PFSK-1 (cell line): ENCODE results near the gene MCRS1.

ENCODE experiments used
- FOXP2 ChIP-seq: optimal IDR thresholded peaks from 2 replicates; pipeline ENCODE3; 2011; ENCODE audit warnings: borderline replicate concordance, control low read depth, inconsistent platforms; ENCODE audit not compliant: insufficient read depth; ENCODE audit errors: extremely low read length, extremely low read depth
- POLR2AphosphoS5 ChIP-seq: IDR thresholded peaks from 2 replicates; pipeline ENCODE4 v1.6.1; 2012; ENCODE audit warnings: low read depth, mild to moderate bottlenecking, control low read depth, low read length, moderate library complexity
- SIN3A ChIP-seq: IDR thresholded peaks from 2 replicates; pipeline ENCODE4 v1.6.1; 2012; ENCODE audit warnings: mild to moderate bottlenecking, low read length, moderate library complexity, borderline replicate concordance; ENCODE audit not compliant: insufficient read depth
- TAF1 ChIP-seq: IDR thresholded peaks from 2 replicates; pipeline ENCODE4 v1.6.1; 2012; ENCODE audit warnings: low read length, control low read depth, borderline replicate concordance; ENCODE audit not compliant: insufficient read depth
- TF ChIP-seq, protein P1 (sequence below), 2 experiments: IDR thresholded peaks; 2 replicates each; pipeline versions ENCODE4 v1.6.1 to v1.8.0; 2011 to 2012; ENCODE audit warnings: low read depth in 2 of 2, low read length in 2 of 2, control low read depth in 1 of 2, inconsistent platforms in 1 of 2, mild to moderate bottlenecking in 1 of 2, moderate library complexity in 1 of 2; ENCODE audit not compliant: insufficient read depth in 1 of 2

Gene MCRS1

DNA sequence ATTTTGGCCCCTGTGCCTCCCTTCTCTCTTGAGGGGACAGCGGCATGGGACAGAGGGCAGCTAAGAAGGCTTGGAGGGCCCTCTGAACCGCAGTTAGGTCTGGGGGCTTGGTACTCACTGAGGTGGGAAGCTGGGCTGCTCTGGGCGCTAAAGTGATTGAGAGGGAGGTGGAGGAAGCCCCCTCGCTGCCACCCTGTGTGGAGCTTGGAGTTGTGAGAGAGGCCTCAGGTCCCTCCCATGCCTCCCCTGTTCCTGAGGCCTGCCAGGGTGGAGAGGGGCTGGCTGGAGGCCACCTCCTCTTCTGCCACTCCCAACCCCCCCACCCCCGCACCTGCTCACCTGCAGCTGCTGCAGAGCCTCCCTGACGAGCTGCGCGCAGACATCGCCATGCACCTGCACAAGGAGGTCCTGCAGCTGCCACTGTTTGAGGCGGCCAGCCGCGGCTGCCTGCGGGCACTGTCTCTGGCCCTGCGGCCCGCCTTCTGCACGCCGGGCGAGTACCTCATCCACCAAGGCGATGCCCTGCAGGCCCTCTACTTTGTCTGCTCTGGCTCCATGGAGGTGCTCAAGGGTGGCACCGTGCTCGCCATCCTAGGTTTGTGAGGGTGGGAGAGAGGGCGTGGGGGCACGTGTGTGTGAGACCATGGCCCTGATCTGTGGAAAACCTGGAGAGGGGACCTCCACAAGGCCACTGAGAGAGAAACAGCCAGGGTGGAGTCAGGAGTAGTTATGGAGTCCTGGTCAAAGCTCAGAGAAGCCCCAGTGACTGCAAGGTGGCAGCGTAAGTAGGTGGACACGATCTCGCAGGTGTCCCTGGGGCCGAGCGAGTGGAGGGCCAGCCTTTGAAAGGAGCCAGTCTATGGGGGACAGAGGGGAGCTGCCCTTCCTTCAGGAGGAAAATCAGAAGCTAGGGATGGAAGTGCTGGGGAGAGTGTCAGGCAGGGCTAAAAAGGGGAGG is 17.9 kb downstream of the MCRS1 start:
- no peak for TF ChIP-seq POLR2AphosphoS5
- TF ChIP-seq TAF1, result no peak
- TF ChIP-seq, protein P1, sequence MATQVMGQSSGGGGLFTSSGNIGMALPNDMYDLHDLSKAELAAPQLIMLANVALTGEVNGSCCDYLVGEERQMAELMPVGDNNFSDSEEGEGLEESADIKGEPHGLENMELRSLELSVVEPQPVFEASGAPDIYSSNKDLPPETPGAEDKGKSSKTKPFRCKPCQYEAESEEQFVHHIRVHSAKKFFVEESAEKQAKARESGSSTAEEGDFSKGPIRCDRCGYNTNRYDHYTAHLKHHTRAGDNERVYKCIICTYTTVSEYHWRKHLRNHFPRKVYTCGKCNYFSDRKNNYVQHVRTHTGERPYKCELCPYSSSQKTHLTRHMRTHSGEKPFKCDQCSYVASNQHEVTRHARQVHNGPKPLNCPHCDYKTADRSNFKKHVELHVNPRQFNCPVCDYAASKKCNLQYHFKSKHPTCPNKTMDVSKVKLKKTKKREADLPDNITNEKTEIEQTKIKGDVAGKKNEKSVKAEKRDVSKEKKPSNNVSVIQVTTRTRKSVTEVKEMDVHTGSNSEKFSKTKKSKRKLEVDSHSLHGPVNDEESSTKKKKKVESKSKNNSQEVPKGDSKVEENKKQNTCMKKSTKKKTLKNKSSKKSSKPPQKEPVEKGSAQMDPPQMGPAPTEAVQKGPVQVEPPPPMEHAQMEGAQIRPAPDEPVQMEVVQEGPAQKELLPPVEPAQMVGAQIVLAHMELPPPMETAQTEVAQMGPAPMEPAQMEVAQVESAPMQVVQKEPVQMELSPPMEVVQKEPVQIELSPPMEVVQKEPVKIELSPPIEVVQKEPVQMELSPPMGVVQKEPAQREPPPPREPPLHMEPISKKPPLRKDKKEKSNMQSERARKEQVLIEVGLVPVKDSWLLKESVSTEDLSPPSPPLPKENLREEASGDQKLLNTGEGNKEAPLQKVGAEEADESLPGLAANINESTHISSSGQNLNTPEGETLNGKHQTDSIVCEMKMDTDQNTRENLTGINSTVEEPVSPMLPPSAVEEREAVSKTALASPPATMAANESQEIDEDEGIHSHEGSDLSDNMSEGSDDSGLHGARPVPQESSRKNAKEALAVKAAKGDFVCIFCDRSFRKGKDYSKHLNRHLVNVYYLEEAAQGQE (IDR thresholded peaks at IDR 0.05; ENCODE audit: insufficient read depth in 1 of 2, low read depth in 2 of 2, low read length in 2 of 2), result no peak
- no peak for TF ChIP-seq SIN3A
- TF ChIP-seq FOXP2, result no peak

DNA sequence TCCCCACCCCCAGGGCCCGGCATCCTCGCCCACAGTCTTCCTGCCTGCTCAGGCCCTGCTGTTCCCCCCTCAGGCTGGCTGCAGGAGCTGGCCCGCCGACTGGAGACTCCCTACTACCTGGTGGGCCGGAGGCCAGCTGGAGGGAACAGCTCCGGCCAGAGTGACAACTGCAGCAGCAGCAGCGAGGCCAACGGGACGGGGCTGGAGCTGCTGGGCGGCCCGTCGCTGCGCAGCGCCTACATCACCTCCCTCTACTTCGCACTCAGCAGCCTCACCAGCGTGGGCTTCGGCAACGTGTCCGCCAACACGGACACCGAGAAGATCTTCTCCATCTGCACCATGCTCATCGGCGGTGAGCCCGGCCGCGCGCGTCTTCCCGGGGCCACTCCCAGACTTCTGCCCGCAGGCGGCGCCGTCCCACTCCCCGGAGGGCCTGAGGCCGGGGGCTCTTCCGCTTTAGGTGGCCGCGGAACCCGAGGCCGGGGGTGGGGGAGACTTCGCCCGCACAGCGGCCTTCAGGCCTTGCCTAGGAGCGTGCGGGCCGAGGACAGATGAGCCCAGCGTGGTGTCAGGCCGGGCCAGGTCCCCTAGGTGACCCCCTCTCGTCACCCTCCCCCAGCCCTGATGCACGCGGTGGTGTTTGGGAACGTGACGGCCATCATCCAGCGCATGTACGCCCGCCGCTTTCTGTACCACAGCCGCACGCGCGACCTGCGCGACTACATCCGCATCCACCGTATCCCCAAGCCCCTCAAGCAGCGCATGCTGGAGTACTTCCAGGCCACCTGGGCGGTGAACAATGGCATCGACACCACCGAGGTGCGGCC is 18.9 kb downstream of the MCRS1 start:
- no peak for TF ChIP-seq FOXP2
- no peak for TF ChIP-seq SIN3A
- TF ChIP-seq, protein P1 (IDR thresholded peaks at IDR 0.05; ENCODE audit: insufficient read depth in 1 of 2, low read depth in 2 of 2, low read length in 2 of 2), result no peak
- no peak for TF ChIP-seq POLR2AphosphoS5
- TF ChIP-seq TAF1, result no peak

DNA sequence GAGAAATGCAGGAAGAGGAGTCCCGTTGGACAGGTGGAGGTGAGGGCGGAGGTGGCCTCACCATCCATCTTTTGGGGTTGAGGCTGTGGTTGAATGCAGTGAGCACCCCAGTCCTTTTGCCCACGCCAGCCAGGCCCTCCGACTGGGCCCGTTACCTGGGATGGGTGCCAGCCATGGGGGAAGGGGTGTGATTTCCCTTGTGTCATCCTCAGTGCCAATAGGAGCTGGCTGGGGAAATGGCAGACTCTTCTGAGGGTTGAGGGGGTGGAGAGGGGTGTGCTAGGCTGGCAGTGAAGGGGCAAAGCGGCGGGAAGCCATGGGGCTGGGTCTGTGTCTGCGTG is 19.5 kb downstream of the MCRS1 start:
- no peak for TF ChIP-seq POLR2AphosphoS5
- TF ChIP-seq TAF1, result no peak
- no peak for TF ChIP-seq SIN3A
- TF ChIP-seq, protein P1 (IDR thresholded peaks at IDR 0.05; ENCODE audit: insufficient read depth in 1 of 2, low read depth in 2 of 2, low read length in 2 of 2), result no peak
- TF ChIP-seq FOXP2, result no peak

DNA sequence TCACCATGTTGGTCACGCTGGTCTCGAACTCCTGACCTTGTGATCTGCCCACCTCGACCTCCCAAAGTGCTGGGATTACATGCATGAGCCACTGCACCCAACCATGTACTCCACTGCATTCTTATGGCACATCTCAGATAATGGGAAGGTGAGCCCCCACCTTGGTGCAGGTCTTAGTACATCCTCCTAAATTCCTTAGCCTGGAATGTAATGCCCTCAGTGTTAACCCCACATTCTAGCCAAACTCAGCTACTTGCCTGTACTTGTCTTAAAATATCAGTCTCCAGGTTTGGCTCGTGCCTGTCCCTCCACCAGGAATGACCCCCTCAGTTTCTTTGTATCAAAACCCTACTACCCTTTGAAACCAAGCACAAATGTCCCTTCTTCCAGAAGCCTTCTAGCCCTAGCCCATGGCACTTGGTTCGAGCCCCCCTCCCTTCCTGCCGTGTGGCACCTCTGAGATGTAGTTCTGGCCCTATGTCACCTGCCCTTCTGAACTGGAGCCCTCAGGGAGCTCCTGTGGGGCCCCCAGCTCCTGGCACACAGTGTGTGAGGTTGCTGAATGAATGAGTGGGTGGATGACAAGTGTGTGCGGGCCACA is 20.8 kb downstream of the MCRS1 start:
- TF ChIP-seq TAF1 (no peak), POLR2AphosphoS5 (no peak), SIN3A (no peak), FOXP2 (no peak)
- TF ChIP-seq, protein P1 (IDR thresholded peaks at IDR 0.05; ENCODE audit: insufficient read depth in 1 of 2, low read depth in 2 of 2, low read length in 2 of 2), result no peak
